ENCODE measurements around the gene ROM1.
"Not testable (repeated sequence)": the region's sequence is repeated elsewhere in the genome, so short reads cannot be mapped to it uniquely, and the experiment has no call there.

- not testable (repeated sequence) for TF ChIP-seq POLR2A (IDR thresholded peaks at IDR 0.05)
- TF ChIP-seq, protein P1, sequence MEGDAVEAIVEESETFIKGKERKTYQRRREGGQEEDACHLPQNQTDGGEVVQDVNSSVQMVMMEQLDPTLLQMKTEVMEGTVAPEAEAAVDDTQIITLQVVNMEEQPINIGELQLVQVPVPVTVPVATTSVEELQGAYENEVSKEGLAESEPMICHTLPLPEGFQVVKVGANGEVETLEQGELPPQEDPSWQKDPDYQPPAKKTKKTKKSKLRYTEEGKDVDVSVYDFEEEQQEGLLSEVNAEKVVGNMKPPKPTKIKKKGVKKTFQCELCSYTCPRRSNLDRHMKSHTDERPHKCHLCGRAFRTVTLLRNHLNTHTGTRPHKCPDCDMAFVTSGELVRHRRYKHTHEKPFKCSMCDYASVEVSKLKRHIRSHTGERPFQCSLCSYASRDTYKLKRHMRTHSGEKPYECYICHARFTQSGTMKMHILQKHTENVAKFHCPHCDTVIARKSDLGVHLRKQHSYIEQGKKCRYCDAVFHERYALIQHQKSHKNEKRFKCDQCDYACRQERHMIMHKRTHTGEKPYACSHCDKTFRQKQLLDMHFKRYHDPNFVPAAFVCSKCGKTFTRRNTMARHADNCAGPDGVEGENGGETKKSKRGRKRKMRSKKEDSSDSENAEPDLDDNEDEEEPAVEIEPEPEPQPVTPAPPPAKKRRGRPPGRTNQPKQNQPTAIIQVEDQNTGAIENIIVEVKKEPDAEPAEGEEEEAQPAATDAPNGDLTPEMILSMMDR (IDR thresholded peaks at IDR 0.05), result not testable (repeated sequence)
These were observed 41.6 kb upstream of the ROM1 start for GRCh38 chr11:62571493-62571892.
